ENCODE results near the gene ATP1A2. TPM values are rescaled to one million over a fixed set of nuclear protein-coding genes. Genes with fewer than 3 reads are reported as not detected.

Gene ATP1A2
- total and polyA plus RNA-seq, 4 donors: 0.09 to 1.5 (median 0.29) TPM

- Histone ChIP-seq H3K27me3 (ENCODE audit: control insufficient read depth in 4 of 4, insufficient read depth in 4 of 4, low read length in 3 of 4) (no peaks in the 10 kb centered on the region), H3K9me3 (ENCODE audit: control insufficient read depth in 4 of 4, low read length in 3 of 4) (no peaks in the 10 kb centered on the region), H3K36me3 (ENCODE audit: control insufficient read depth in 4 of 4, insufficient read depth in 3 of 4, low read depth in 1 of 4, low read length in 3 of 4) (no peaks in the 10 kb centered on the region), H3K4me3 (ENCODE audit: low read depth in 1 of 3, low read length in 3 of 3) (peak overlapping the region; percentile 30 to 79 (median 56)), H3K27ac (ENCODE audit: low read depth in 1 of 2, low read length in 2 of 2) (peak overlapping the region; percentile 86 to 92), H3K4me1 (ENCODE audit: control insufficient read depth in 4 of 4, insufficient read depth in 4 of 4, low read length in 3 of 4) (peaks cover 25 to 61% (median 53%) of the 10 kb centered on the region in 4 donors), H3K9ac (ENCODE audit: low read depth in 1 of 2, low read length in 2 of 2) (peak overlapping the region; percentile 40 to 83)
- no peak for TF ChIP-seq HNF4G (IDR thresholded peaks at IDR 0.05)
- TF ChIP-seq TAF1 (conservative IDR thresholded peaks at IDR 0.05): no peak
- no peak for TF ChIP-seq HNF4A (conservative IDR thresholded peaks at IDR 0.05)
- TF ChIP-seq JUND (IDR thresholded peaks at IDR 0.05): peak in 1 of 2 donors; percentile 50
- TF ChIP-seq YY1 (IDR thresholded peaks at IDR 0.05): no peak
- TF ChIP-seq NR2F2 (IDR thresholded peaks at IDR 0.05): no peak
- TF ChIP-seq FOXA2 (IDR thresholded peaks at IDR 0.05): no peak
- TF ChIP-seq GABPA (IDR thresholded peaks at IDR 0.05 in 1 of 2, conservative IDR thresholded peaks at IDR 0.05 in 1 of 2): no peak
- no peak for TF ChIP-seq ZBTB33 (IDR thresholded peaks at IDR 0.05)
- no peak for TF ChIP-seq ATF3 (IDR thresholded peaks at IDR 0.05)
- TF ChIP-seq MAX (IDR thresholded peaks at IDR 0.05): no peak
- TF ChIP-seq REST (IDR thresholded peaks at IDR 0.05): peak; percentile 27
- TF ChIP-seq SP1 (IDR thresholded peaks at IDR 0.05): peak; percentile 37
- no peak for TF ChIP-seq CTCF (IDR thresholded peaks at IDR 0.05; ENCODE audit: low read depth, low read length, missing input control)
- TF ChIP-seq EGR1 (IDR thresholded peaks at IDR 0.05; ENCODE audit: low read depth in 2 of 2): no peak
- peak in 1 of 2 donors; percentile 17 for TF ChIP-seq RAD21 (IDR thresholded peaks at IDR 0.05)
- no peak for TF ChIP-seq FOXA1 (IDR thresholded peaks at IDR 0.05)
- TF ChIP-seq RXRA (IDR thresholded peaks at IDR 0.05): peak in 1 of 2 donors; percentile 39
- WGBS: 4% methylated on average over 40 of the region's 40 CpGs
- DNase-seq (ENCODE audit: low spot score): peak; percentile 98
These were observed 16.6 kb upstream of the ATP1A2 start for GRCh38 chr1:160098852-160099561.
